Activated naive CD8-positive, alpha-beta T cell (primary cell): Measurements from ENCODE around the gene PCSK2.

Experiments
- H3K27ac Mint-ChIP-seq: one replicate; pipeline ENCODE4 v1.8.0; 2021; ENCODE audit warnings: mixed read lengths
- H3K27me3 Mint-ChIP-seq: one replicate; pipeline ENCODE4 v1.8.0; 2021; ENCODE audit warnings: mixed read lengths
- H3K36me3 Mint-ChIP-seq: one replicate; pipeline ENCODE4 v1.8.0; 2021; ENCODE audit warnings: mixed read lengths
- H3K4me1 Mint-ChIP-seq: one replicate; pipeline ENCODE4 v1.8.0; 2021; ENCODE audit warnings: low read depth, mixed read lengths
- H3K4me3 Mint-ChIP-seq: one replicate; pipeline ENCODE4 v1.8.0; 2021; ENCODE audit warnings: mild to moderate bottlenecking, mixed read lengths
- H3K9me3 Mint-ChIP-seq: one replicate; pipeline ENCODE4 v1.8.0; 2021; ENCODE audit warnings: low read depth, mixed read lengths

The PCSK2 gene

GRCh38 chr20:17381724-17382123 is 154.9 kb downstream of the PCSK2 start:
- H3K27me3 Mint-ChIP-seq = peaks cover 6% of the 10 kb centered on the region
- no peaks in the 10 kb centered on the region for H3K9me3 Mint-ChIP-seq
- no peaks in the 10 kb centered on the region for H3K36me3 Mint-ChIP-seq
- H3K4me1 Mint-ChIP-seq = no peaks in the 10 kb centered on the region
- no peak overlapping the region for H3K4me3 Mint-ChIP-seq
- H3K27ac Mint-ChIP-seq = no peak overlapping the region

- H3K27ac Mint-ChIP-seq = no peak overlapping the region
- no peak overlapping the region for H3K4me3 Mint-ChIP-seq
- H3K4me1 Mint-ChIP-seq = no peaks in the 10 kb centered on the region
- peaks cover 7% of the 10 kb centered on the region for H3K27me3 Mint-ChIP-seq
- H3K9me3 Mint-ChIP-seq = no peaks in the 10 kb centered on the region
- no peaks in the 10 kb centered on the region for H3K36me3 Mint-ChIP-seq
Measured at GRCh38 chr20:17385798-17386197, 159.0 kb downstream of the PCSK2 start.

GRCh38 chr20:17390655-17391054 is 163.8 kb downstream of the PCSK2 start:
- Mint-ChIP-seq H3K27ac (no peak overlapping the region), H3K9me3 (no peaks in the 10 kb centered on the region), H3K27me3 (peaks cover 4% of the 10 kb centered on the region), H3K4me3 (no peak overlapping the region), H3K4me1 (no peaks in the 10 kb centered on the region), H3K36me3 (no peaks in the 10 kb centered on the region)

- Mint-ChIP-seq H3K4me3 (no peak overlapping the region), H3K9me3 (no peaks in the 10 kb centered on the region), H3K36me3 (no peaks in the 10 kb centered on the region), H3K27me3 (peaks cover 4% of the 10 kb centered on the region), H3K27ac (no peak overlapping the region), H3K4me1 (no peaks in the 10 kb centered on the region)
Measured at GRCh38 chr20:17391127-17391771, 164.4 kb downstream of the PCSK2 start.

GRCh38 chr20:17394411-17394810 is 167.6 kb downstream of the PCSK2 start:
- Mint-ChIP-seq H3K4me3 (no peak overlapping the region), H3K27ac (no peak overlapping the region), H3K4me1 (no peaks in the 10 kb centered on the region), H3K9me3 (no peaks in the 10 kb centered on the region), H3K27me3 (peaks cover 7% of the 10 kb centered on the region), H3K36me3 (no peaks in the 10 kb centered on the region)

GRCh38 chr20:17395729-17396128 is 168.9 kb downstream of the PCSK2 start:
- Mint-ChIP-seq H3K9me3 (no peaks in the 10 kb centered on the region), H3K4me3 (no peak overlapping the region), H3K27ac (no peak overlapping the region), H3K27me3 (peaks cover 7% of the 10 kb centered on the region), H3K4me1 (no peaks in the 10 kb centered on the region), H3K36me3 (no peaks in the 10 kb centered on the region)

GRCh38 chr20:17399303-17399985 is 172.6 kb downstream of the PCSK2 start:
- Mint-ChIP-seq H3K4me1 (no peaks in the 10 kb centered on the region), H3K27me3 (peaks cover 4% of the 10 kb centered on the region), H3K36me3 (no peaks in the 10 kb centered on the region), H3K9me3 (no peaks in the 10 kb centered on the region), H3K27ac (no peak overlapping the region), H3K4me3 (no peak overlapping the region)

GRCh38 chr20:17403461-17403860 is 176.6 kb downstream of the PCSK2 start:
- H3K36me3 Mint-ChIP-seq = no peaks in the 10 kb centered on the region
- no peak overlapping the region for H3K27ac Mint-ChIP-seq
- H3K4me3 Mint-ChIP-seq = no peak overlapping the region
- no peaks in the 10 kb centered on the region for H3K4me1 Mint-ChIP-seq
- no peaks in the 10 kb centered on the region for H3K9me3 Mint-ChIP-seq
- peaks cover 2% of the 10 kb centered on the region for H3K27me3 Mint-ChIP-seq

GRCh38 chr20:17406051-17406590 is 179.3 kb downstream of the PCSK2 start:
- Mint-ChIP-seq H3K4me1 (no peaks in the 10 kb centered on the region), H3K36me3 (no peaks in the 10 kb centered on the region), H3K4me3 (no peak overlapping the region), H3K27ac (no peak overlapping the region), H3K27me3 (peaks cover 4% of the 10 kb centered on the region), H3K9me3 (no peaks in the 10 kb centered on the region)

- H3K27me3 Mint-ChIP-seq = peaks cover 4% of the 10 kb centered on the region
- no peak overlapping the region for H3K4me3 Mint-ChIP-seq
- H3K4me1 Mint-ChIP-seq = no peaks in the 10 kb centered on the region
- H3K9me3 Mint-ChIP-seq = no peaks in the 10 kb centered on the region
- no peaks in the 10 kb centered on the region for H3K36me3 Mint-ChIP-seq
- no peak overlapping the region for H3K27ac Mint-ChIP-seq
Measured at GRCh38 chr20:17407550-17407949, 180.7 kb downstream of the PCSK2 start.

GRCh38 chr20:17417225-17417624 is 190.4 kb downstream of the PCSK2 start:
- Mint-ChIP-seq H3K4me1 (no peaks in the 10 kb centered on the region), H3K9me3 (peaks cover 6% of the 10 kb centered on the region), H3K36me3 (no peaks in the 10 kb centered on the region), H3K27ac (no peak overlapping the region), H3K27me3 (peaks cover 15% of the 10 kb centered on the region), H3K4me3 (no peak overlapping the region)

- Mint-ChIP-seq H3K4me3 (no peak overlapping the region), H3K27ac (no peak overlapping the region), H3K9me3 (peaks cover 4% of the 10 kb centered on the region), H3K4me1 (no peaks in the 10 kb centered on the region), H3K27me3 (peaks cover 15% of the 10 kb centered on the region), H3K36me3 (no peaks in the 10 kb centered on the region)
Measured at GRCh38 chr20:17418737-17419136, 191.9 kb downstream of the PCSK2 start.

GRCh38 chr20:17419479-17420041 is 192.7 kb downstream of the PCSK2 start:
- no peak overlapping the region for H3K27ac Mint-ChIP-seq
- no peaks in the 10 kb centered on the region for H3K36me3 Mint-ChIP-seq
- no peaks in the 10 kb centered on the region for H3K9me3 Mint-ChIP-seq
- H3K27me3 Mint-ChIP-seq = peaks cover 18% of the 10 kb centered on the region
- H3K4me3 Mint-ChIP-seq = no peak overlapping the region
- no peaks in the 10 kb centered on the region for H3K4me1 Mint-ChIP-seq

- Mint-ChIP-seq H3K27me3 (peaks cover 18% of the 10 kb centered on the region), H3K36me3 (no peaks in the 10 kb centered on the region), H3K4me1 (no peaks in the 10 kb centered on the region), H3K4me3 (no peak overlapping the region), H3K9me3 (no peaks in the 10 kb centered on the region), H3K27ac (no peak overlapping the region)
Measured at GRCh38 chr20:17421493-17421892, 194.7 kb downstream of the PCSK2 start.

- Mint-ChIP-seq H3K9me3 (no peaks in the 10 kb centered on the region), H3K36me3 (no peaks in the 10 kb centered on the region)
Measured at GRCh38 chr20:17423782-17424181, 196.9 kb downstream of the PCSK2 start.

More at GRCh38 chr20:17423782-17424181, 196.9 kb downstream of the PCSK2 start:
- peaks cover 11% of the 10 kb centered on the region for H3K27me3 Mint-ChIP-seq
- H3K4me1 Mint-ChIP-seq = no peaks in the 10 kb centered on the region
- H3K4me3 Mint-ChIP-seq = no peak overlapping the region
- no peak overlapping the region for H3K27ac Mint-ChIP-seq
